HG02885 (cell line): ENCODE data around the gene RPS2.
"Not testable (repeated sequence)": the region's sequence is repeated elsewhere in the genome, so short reads cannot be mapped to it uniquely, and the experiment has no call there.

Experiments used
- ATAC-seq: cut with Tn5 transposase; IDR thresholded peaks from one replicate; pipeline ENCODE4 v1.9.1; 2021; ENCODE audit warnings: mild to moderate bottlenecking; ENCODE audit not compliant: unreplicated experiment, poor library complexity

The RPS2 gene

DNA sequence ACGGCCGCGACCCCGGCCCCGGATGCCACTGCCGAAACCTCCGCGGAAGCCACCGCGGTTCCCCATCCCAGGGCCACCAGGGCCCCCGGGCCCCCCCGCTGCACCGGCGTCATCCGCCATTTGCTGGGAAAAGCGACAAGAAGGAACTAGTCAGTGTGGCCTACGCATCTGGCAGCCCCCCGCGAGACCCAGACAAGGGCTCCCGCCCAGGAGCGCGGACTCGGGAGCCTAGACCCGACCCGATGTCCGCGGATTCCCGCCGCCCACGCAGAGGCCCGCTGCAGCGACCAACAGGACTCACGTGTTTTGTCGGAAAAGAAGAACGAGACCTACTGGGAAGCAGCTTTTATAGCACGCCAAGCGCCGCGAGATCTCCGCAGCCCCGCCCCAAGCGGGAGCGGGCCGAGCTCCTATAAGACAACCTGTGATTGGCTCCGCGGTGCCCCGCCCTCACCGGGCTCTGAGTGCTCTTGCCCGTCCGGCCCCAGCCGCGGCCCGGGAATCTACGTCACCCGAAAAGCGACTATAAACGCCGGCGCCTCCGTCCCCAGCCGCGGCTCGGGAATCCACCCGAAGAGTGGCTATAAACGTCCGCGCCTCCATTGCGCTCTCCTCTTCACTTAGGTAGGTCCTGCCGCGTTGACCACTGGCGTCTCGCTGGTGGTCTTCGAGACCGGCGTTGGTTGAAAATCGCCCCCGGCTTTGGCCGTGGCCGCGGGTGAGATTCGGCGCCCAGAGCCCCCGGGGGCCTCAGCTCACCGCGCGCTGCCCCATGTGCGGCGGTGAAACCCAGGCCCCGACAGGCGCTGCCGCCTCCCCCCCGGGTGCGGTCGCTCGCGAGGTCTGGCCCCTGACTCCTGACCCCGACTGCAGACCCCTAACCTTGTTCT is at the start of gene RPS2:
Gene RPS2 (minus strand): TSS at position 321 of the 890 bp plus-strand sequence. CDS start 201 bp downstream, at position 120.
- peak; percentile 82 for ATAC-seq

DNA sequence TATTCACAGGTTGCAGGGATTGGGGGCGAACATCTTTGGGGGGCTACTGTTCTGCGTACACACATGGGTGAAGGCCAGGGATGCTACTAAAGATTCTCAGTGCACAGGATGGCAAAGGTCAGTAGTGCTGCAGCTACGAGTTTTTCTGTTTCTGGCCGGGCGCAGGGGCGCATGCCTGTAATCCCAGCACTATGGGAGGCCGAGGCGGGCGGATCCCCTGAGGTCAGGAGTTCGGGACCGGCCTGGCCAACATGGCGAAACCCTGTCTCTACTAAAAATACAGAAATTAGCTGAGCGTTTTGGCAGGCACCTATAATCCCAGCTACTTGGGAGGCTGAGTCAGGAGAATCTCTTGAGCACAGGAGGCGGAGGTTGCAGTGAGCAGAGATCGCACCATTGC is 48.9 kb upstream of the RPS2 start:
- ATAC-seq = no peak

DNA sequence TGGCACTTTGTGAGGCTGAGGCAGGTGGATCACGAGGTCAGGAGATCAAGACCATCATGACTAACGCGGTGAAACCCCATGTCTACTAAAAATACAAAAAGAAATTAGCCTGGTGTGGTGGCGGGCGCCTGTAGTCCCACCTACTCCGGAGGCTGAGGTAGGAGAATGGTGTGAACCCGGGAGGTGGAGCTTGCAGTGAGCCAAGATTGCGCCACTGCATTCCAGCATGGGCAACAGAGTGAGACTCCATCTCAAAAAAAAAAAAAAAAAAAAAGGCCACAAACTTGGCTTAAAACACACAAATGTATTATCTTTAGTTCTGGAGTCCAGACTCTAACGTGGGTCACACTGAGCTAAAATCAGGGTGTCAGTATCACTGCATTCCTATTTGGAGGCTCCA is 47.1 kb upstream of the RPS2 start:
- not testable (repeated sequence) for ATAC-seq

DNA sequence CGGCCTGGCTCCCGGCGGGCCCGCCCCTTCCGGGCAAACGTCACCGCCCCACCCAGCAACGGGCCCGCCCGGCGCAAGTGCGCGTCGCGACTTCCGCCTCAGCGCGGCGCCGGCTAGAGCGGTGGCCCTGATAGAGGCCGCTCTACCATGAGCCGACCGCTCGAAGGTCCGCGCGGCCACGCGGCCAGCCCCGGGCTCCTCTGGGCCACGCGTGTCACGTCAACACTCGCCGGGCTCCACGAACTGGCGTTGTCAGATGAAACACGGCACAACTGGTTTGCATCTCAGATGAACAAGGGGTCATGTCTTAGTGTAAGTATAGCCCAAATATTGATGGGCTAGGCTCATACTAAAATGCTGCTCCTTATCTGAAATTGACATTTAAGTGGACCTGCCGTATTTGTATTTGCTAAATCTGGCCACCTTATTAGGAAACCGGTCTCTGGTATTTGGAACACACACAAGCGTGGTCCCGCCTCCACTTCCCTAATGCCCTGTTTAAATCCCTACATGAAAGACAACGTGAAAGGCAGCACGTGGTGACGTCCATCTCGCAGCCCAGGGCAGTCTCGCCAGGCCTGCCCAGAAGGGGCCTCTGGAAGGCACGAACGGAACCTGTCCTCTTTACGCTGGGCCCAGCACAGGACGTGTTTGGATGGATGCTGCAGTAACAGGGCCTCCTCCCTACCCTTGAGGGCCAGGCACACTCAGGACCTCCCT is 45.3 kb upstream of the RPS2 start, which contains the start of gene ZNF598:
Gene ZNF598 (minus strand): TSS at position 31 of the 720 bp plus-strand sequence.
- peak; percentile 91 for ATAC-seq

DNA sequence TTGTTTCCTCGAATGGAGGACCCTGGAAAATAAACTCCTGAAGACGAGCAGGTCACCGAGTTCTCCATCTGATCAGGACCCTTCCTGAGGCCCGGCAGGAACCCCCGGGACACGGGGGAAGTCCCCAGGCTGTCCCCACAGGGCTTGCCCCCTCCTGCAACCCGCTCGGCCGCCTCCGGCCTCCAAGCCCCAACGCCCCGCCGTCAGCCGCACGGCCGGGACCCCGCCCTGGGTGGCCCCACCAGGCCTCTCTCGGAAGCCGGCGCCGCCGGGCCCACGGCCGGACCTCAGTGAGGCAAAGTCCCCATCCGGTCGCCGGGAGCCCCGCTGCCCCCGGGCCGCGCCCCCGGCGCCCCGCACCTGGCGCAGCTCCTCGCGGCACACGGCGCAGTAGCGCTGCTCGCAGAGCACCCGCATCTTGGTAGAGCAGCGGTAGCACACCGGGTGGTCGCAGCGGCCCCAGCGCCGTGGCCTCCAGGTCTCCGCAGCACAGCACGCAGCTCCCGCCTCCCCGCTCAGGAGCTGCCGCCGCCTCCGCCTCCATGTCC is 44.6 kb upstream of the RPS2 start:
- ATAC-seq = peak; percentile 40

DNA sequence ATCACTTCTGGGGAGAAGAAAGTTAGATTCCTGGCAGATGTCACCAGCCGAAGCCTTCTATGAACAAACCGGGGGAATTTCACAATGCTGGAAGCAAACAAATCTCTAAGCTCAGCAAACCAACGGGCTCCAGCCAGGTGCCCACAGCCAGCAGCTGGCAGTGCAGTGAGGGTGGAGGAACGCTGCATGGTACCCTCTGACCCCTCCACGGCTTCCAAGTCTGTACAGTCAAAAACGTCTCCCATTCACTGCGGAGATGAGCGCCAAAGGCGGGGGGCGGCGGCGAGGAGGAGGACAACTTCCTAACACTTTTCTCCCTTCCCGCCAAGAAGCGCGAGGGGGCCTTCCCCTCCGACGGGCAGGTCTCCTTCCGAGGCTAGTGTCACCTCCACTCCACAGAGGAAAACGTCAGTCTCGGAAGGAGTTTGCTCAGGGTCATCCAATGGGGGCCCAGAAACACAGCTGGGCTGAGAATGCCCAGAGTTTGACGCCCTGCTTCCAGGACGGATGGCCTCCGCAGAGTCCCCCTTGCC is 44.1 kb upstream of the RPS2 start:
- ATAC-seq = peak; percentile 3

DNA sequence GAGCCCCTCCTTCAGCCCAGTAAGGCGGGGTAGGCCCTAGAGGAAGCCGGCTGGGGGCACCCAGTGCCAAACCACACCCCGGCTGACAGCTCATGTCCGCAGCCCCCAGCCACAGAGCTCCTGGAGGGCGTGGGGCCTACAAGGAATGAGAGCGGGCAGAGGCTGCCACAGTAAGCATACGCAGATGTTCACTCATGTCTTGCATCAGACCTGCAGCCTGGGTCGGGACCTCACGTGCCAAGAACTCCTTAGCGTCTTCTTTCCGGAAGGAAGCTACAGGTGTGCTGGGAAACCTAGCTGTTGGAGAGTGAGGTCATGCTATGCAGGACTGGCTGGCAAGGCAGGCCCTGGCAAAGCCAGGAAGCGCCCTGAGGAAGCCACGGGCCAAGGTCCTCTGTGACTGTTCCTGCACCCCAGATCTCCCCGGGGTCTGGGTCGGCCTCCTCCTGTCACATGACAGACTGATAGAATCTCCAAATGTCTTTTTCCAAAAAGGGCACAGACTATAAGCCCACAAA is 43.4 kb upstream of the RPS2 start:
- ATAC-seq = no peak

DNA sequence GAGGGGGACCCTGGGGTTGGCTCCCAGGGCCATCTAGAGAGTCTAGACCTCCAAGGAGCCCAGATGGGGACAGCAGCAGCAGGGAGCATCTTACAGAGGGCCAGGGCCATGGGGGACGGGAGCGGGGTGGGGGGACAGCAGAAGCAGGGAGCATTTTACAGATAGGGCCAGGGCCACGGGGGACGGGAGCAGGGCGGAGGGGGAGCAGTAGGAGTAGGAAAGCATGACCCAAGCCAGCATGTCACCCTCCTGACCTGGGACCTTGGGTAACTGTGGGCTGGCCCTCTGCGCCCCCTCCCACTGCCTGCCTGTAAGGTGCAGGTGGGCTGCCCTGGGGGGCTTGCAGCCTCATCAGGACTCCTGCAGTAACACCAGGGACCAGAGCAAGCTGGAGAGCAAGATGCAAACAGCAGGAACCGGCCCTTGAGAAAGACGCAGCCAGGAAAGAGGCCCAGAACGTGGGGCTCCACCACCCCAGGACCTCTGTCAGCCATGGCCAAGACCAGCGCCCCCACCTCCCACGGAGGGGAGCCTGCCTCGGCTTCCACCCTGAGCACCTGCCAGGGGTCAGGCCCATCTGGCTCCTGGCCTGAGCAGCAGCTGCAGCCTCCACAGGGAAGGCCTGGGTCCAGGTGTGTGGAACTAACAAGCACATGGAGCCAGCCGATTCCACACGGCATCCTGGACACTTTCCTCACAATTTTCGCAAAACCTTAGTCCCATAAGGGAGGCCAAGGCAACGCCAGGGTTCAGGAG is 42.6 kb upstream of the RPS2 start:
- ATAC-seq = no peak

DNA sequence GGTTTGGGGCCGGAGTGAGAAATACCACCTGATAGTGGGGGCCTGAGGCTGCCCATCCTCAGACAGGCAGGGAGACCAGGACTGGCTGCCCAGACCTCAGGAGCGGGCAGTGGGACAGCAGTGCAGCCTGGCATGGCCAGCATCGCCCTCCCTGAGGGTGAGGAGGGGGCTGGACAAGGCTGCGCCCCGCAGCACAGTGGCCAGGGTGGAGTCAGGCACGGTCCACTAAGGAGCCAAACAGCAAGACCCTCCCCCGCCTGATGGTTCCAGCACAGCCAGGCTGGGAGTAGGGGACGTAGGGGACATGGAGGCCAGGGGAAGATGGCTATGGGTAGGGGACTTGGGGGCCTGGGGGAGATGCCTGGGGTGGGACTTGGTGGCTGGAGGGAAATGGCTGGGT is 41.7 kb upstream of the RPS2 start:
- no peak for ATAC-seq

DNA sequence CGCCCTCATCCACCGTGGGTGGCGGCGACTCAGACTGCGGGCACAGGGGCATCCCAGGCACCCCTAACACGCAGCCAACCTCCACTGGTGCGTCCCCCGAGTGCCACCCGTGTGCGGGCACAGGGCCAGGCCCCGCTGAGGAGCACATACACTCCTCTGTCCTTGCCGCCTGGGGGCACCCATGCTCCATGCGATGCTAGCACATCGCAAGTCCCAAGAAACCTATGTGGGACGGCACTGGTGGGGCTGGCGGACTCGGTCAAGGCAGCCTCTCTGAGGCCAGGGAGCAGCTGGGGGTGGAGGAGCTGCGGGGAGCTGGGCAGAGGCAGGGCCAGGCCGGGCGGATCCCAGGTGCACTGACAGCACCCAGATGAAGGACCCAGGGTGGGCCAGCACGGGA is 41.0 kb upstream of the RPS2 start:
- ATAC-seq = no peak

DNA sequence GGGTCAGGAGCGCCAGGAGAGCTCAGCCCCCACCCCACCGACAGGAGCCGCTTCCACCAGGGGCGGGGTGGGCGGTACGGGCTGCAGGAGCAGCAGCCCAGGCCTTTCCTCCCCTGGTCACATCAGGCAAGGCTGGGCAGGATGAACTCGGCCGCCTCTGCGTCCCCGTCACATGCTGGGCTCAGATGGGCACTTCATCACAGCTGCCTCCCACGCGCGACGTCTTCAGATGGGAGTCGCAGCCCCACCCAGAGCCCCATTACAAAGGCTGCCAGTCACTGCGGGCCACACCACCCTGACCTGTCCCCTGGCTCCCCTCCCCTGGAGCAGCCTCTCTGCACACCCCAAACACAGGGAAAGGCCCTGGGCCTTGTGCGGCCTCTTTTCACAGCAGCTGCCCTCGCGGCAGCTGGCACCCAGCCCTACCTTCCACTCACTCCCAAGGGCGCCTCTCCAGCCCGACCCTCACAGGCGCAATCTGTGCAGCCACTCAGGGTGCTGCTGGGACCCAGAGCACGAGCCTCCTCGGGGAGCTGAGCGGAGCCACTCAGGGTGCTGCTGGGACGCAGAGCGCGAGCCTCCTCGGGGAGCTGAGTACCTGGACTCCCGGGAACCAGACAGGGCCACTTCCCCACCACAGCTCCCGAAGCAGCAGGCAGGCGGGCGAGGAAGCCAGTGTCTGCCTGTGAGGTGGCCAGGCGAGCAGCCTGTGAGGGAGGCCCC is 40.3 kb upstream of the RPS2 start:
- no peak for ATAC-seq

DNA sequence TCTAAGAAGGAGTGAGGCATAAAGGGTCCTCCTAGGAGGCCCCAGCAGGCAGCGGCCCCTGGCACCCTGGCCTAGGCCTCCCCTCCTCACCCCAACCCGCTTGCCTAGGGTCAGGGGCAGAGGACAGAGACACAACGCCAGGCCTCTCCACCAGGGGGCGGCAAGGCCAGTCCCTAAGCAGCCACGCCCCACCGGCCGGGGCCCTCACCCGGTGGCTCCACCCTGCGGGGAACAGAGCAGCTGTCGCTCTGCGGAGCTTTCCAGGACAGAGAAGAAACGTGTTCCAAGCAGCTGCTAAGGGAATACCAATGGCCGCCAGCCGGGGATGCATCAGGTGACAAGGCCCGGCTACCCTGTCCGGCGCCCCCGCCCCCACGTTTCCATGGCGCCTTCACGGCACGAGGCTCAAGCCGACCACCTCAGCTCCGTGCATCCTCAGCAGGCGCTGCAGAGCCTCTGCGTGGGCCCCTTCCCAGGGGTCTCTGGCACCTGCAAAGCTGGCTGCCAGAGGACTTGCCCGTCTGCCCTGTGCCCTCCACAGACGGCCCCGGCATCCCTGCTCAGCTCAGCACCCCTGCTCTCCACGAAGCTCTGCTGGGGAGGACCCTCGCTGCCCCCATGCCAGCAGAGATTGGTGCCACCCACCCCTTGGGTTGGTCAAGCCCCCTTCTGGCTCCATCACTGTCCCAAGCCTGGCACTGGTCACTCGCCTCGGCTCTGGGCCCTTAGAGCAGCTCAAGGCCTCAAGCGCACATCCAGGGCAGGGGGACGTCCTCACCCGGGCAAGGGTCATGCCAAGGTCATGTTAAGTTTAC is 39.4 kb upstream of the RPS2 start:
- peak; percentile 70 for ATAC-seq

DNA sequence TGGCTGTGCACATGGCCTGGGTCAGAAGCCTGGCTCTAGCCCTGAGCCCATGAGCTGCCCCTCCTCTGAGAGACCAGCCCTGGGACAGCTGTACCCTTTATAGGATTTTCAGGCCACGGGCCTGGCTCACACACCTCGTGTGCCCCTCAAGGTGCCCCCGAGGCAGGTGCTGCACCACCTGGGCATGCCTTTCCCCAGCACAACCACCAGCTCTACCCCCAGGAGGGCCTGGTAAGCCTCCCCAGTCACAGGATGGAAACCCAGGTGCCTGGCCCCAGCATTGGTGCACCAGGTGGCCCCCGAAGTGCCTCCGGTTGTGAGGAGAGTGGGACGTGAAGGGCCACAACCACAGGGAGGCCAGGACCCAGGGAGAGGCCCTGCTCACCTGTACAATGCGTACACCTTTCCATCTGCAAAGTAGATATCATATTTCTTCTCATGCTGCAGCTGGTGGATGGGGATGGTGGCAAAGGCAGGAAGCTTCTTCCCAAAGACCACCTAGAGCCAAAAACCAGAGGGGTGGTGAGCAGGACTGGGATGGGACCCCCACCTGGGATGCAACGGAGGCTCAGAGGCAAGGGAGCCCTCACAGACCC is 38.7 kb upstream of the RPS2 start:
- no peak for ATAC-seq

DNA sequence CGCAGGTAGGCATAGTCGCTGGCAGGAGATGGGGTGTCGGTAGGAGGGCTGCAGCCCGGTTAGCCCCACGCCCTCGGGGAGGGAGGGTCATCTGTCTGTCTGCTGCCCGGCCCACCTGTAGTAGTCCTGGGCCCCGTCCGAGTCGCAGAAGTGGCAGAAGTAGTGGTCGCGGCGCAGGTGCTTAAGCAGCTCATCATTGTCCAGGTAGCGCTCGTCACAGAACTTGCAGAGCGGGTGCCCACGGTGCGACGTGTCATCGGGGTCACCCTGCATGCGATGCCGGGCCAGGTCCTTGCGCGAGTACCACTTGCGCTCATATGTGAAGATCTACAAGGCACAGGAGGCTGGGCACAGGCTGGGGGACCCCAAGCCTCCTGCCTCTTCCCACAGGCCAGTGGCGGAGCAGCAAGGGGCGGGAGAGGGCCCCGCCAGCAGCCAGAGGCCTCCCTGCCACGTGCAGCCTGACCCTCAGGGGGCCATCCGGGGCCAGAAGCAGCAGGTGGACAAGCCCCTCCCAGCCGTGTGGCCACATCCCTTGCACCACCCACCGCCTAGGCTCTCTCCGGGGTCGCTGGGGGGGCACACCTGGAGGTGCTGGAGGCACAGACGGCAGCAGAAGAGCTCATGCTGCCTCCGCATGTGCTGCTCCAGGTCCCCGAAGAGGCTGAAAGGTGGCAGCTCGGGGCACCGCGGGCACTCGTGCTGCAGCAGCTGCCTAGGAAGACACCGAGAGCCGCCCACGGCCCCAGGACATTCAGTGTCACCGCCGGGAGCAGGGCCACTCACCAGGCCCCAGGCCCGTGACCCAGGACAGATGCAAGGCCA is 38.0 kb upstream of the RPS2 start:
- no peak for ATAC-seq

DNA sequence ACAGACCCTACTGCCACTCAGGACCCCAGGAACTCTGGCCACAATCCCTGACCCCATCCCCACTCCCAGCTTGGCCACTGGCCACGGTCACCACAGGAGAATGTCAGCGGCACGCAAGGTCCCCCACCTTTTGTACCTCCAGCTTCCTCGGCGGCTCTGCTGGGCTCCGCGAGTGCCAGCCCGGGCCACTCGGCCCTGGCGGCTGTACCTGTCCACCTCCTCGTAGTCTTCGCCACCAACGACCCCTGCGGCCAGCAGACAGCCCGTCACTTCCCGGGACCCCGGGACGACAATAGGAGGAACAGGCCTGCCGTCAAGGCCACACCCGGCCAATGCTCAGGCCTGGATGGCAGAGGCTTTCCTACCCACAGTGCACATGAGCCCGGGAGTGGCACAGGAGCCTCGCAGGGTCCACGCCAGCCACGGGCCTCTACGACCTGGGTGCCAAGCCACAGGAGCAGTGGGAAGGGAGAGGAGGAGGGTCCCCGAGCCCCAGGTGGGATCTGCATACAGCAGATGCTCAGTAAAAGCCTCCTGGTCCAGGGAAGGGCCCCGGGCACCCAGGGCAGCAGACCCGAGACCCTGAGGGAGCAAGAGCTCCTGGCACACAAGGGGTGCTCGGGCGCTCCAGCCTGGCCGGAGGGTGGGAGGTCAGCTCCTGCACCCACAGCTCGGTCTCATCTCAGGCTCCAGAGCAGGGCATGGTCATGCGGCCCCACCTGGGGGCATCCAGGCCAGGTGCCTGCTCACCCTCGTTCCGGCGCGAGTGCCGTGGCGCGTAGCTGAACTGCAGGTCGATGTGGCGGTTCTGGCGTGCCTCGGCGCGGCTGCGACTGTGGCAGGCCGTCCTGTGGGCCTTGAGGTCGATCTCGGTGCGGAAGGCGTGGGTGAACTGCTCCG is 37.1 kb upstream of the RPS2 start:
- no peak for ATAC-seq

DNA sequence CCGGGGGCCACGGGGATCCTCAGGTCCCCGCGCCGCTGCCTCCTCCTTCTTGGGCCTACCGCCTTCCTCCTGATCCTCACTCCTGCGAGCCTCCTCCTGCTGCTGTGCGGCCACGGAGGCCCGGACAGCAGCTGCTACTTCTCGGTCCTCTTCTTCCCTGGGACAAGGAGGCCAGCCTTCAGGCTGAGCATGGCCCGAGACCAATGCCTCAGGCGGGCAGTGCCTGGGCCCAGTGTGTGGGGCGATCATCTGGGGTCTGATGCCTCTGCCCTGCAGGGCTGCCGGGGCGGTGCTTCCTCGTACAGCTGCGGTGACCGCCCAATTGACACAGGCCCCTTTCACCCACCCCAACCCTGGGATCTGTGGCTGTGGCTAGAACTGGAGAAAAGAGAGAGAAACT is 36.4 kb upstream of the RPS2 start:
- ATAC-seq = no peak
